Choroid plexus epithelial cell (primary cell): ENCODE results near the gene SCYGR1.

ENCODE experiments used
- DNase-seq: peaks from one replicate; pipeline ENCODE4 v3.0.0-alpha.2; 2010; ENCODE audit warnings: low read depth
- H3K4me3 ChIP-seq: 2 replicates; pipeline ENCODE4 v1.5.1; 2011; ENCODE audit warnings: low read depth, mild to moderate bottlenecking, control low read depth, low read length, moderate library complexity
- CTCF ChIP-seq: conservative IDR thresholded peaks from 2 replicates; pipeline ENCODE4 v1.5.1; 2011; ENCODE audit warnings: low read depth, mild to moderate bottlenecking, control low read depth, inconsistent platforms, low read length, moderate library complexity

SCYGR1 gene

GRCh38 chr2:227420087-227421052 is 32.6 kb upstream of the SCYGR1 start:
- no peak overlapping the region for H3K4me3 ChIP-seq
- no peak for DNase-seq
- no peak for TF ChIP-seq CTCF

DNA sequence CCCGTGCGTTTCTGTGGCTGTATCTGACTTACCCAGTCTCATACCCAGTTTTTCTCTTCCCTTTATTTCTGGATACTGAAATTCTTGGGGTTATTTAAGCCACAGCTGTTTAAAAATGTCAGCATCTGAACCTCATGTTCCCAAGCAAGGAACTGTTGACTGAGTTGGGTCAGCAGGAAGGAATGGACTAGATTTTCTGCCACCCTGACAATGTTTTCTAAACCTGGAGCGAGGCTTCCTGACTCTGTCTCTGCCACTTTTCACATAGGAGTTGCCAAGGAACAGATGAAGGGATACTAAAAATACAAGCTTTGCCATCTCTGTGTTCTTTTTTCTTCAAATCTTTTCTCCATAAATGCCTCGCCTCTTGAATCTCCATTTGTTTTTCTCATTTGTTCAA is 29.0 kb upstream of the SCYGR1 start:
- TF ChIP-seq CTCF: no peak
- H3K4me3 ChIP-seq: no peak overlapping the region
- DNase-seq: no peak

- no peak for TF ChIP-seq CTCF
- peak; percentile 85 for DNase-seq
- H3K4me3 ChIP-seq: no peak overlapping the region
Observed at GRCh38 chr2:227415538-227416424, 28.0 kb upstream of the SCYGR1 start.

DNA sequence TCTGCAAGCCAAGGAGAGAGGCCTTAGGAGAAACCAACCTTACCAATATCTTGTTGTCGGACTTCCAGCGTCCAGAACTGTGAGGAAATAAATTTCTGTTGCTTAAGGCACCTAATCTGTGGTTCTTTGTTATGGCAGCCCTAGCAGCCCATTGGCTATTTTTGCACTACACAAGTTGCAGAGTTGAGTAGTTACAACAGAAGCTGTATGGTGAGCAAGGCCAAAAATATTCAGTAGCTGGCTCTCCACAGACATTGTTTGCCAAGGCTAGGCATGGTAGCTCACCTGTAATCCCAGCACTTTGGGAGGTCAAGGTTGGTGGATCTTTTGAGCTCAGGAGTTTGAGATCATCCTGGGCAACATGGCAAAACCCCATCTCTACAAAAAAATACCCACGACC is 27.1 kb upstream of the SCYGR1 start:
- H3K4me3 ChIP-seq: no peak overlapping the region
- TF ChIP-seq CTCF: no peak
- DNase-seq: peak; percentile 76

- no peak overlapping the region for H3K4me3 ChIP-seq
- TF ChIP-seq CTCF: no peak
- no peak for DNase-seq
Observed at GRCh38 chr2:227413371-227413770, 25.6 kb upstream of the SCYGR1 start.

DNA sequence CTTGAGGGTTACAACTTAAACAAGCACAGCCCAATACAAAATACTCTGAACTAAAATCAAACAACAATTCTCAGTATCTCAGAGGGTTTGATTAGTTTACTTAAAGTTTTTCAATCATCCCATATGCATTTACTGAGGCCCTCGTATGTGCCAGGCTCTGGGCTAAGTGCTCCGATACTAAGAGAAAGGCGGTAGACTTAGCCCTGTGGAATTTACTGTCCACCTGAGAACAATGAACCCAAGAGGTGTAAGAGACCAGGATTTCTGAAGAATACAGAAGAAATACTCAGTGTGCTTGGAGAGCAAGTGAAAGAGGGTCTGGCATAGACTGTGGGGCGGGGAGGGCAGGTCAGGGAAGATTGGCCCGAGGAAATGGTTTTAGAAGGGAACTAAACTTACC is 25.1 kb upstream of the SCYGR1 start:
- DNase-seq: no peak
- no peak overlapping the region for H3K4me3 ChIP-seq
- no peak for TF ChIP-seq CTCF
